ENCODE measurements around the gene ENOX1. TPM values are rescaled to one million over a fixed set of nuclear protein-coding genes. Genes with fewer than 3 reads are reported as not detected.

ENOX1 gene
- total RNA-seq, 1 experiment from 2014 or later: 0.35 TPM

GRCh38 chr13:43725460-43725859 lies 61.3 kb downstream of the ENOX1 start:
- no peaks in the 10 kb centered on the region for H3K36me3 ChIP-seq (ENCODE audit: low read depth)
- BruUV-seq (replicated peaks): no TSS peak
- no peak for DNase-seq
- H4K20me1 ChIP-seq (ENCODE audit: insufficient read depth): no peaks in the 10 kb centered on the region
- CTCF ChIA-PET: no interaction called here
- TF ChIP-seq CTCF (conservative IDR thresholded peaks at IDR 0.05) (no peak), EZH2 (IDR thresholded peaks at IDR 0.05; ENCODE audit: low read depth) (no peak)
- no peaks in the 10 kb centered on the region for H3K4me1 ChIP-seq (replicated peaks; ENCODE audit: insufficient read depth)
- POLR2A ChIA-PET (ENCODE audit: unreplicated experiment): no interaction called here
- H3K27ac ChIP-seq: no peak overlapping the region
- H3K4me3 ChIP-seq: no peak overlapping the region
- intact Hi-C loops (cut with micrococcal nuclease; ENCODE audit: unreplicated experiment): no loop called here
- H3K9me2 ChIP-seq (ENCODE audit: insufficient read depth): no peaks in the 10 kb centered on the region
- no peaks in the 10 kb centered on the region for H3K9me3 ChIP-seq (ENCODE audit: insufficient read depth, low read depth)
- H3K79me2 ChIP-seq (ENCODE audit: low read depth): no peaks in the 10 kb centered on the region
- H3K27me3 ChIP-seq (ENCODE audit: insufficient read depth, low read depth): no peaks in the 10 kb centered on the region
- no peaks in the 10 kb centered on the region for H3F3A ChIP-seq (ENCODE audit: insufficient read depth, low read depth)
- H3K4me2 ChIP-seq: no peak overlapping the region
- no peak overlapping the region for H2AFZ ChIP-seq

GRCh38 chr13:43720780-43721397 lies 65.9 kb downstream of the ENOX1 start:
- Histone ChIP-seq H3K9me2 (ENCODE audit: insufficient read depth) (no peaks in the 10 kb centered on the region), H2AFZ (no peak overlapping the region), H3K4me2 (no peak overlapping the region), H3K27ac (no peak overlapping the region), H3K27me3 (ENCODE audit: insufficient read depth, low read depth) (no peaks in the 10 kb centered on the region), H3K36me3 (ENCODE audit: low read depth) (no peaks in the 10 kb centered on the region), H3K4me3 (no peak overlapping the region), H3F3A (ENCODE audit: insufficient read depth, low read depth) (no peaks in the 10 kb centered on the region), H3K4me1 (replicated peaks; ENCODE audit: insufficient read depth) (no peaks in the 10 kb centered on the region), H3K9me3 (ENCODE audit: insufficient read depth, low read depth) (no peaks in the 10 kb centered on the region), H4K20me1 (ENCODE audit: insufficient read depth) (no peaks in the 10 kb centered on the region), H3K79me2 (ENCODE audit: low read depth) (no peaks in the 10 kb centered on the region)
- POLR2A ChIA-PET (ENCODE audit: unreplicated experiment): interaction anchor here (0.6 kb wide), 1 partner anchor 1151 kb away, joined by 4 read pairs; no protein-coding TSS in a partner anchor
- CTCF ChIA-PET: no interaction called here
- intact Hi-C loops (cut with micrococcal nuclease; ENCODE audit: unreplicated experiment): no loop called here
- DNase-seq: peak in 1 of 2 experiments; percentile 36
- TF ChIP-seq EZH2 (IDR thresholded peaks at IDR 0.05; ENCODE audit: low read depth) (no peak), CTCF (conservative IDR thresholded peaks at IDR 0.05) (no peak)
- BruUV-seq (replicated peaks): no TSS peak

- TF ChIP-seq CTCF (conservative IDR thresholded peaks at IDR 0.05) (no peak), EZH2 (IDR thresholded peaks at IDR 0.05; ENCODE audit: low read depth) (no peak)
- no peaks in the 10 kb centered on the region for H3K9me2 ChIP-seq (ENCODE audit: insufficient read depth)
- no TSS peak for BruUV-seq (replicated peaks)
- H4K20me1 ChIP-seq (ENCODE audit: insufficient read depth): no peaks in the 10 kb centered on the region
- H3K79me2 ChIP-seq (ENCODE audit: low read depth): no peaks in the 10 kb centered on the region
- no peaks in the 10 kb centered on the region for H3K4me1 ChIP-seq (replicated peaks; ENCODE audit: insufficient read depth)
- CTCF ChIA-PET: no interaction called here
- H3K27ac ChIP-seq: no peak overlapping the region
- POLR2A ChIA-PET (ENCODE audit: unreplicated experiment): no interaction called here
- no peak for DNase-seq
- no peaks in the 10 kb centered on the region for H3K9me3 ChIP-seq (ENCODE audit: insufficient read depth, low read depth)
- no peaks in the 10 kb centered on the region for H3K27me3 ChIP-seq (ENCODE audit: insufficient read depth, low read depth)
- H3K4me2 ChIP-seq: no peak overlapping the region
- no peaks in the 10 kb centered on the region for H3K36me3 ChIP-seq (ENCODE audit: low read depth)
- no peaks in the 10 kb centered on the region for H3F3A ChIP-seq (ENCODE audit: insufficient read depth, low read depth)
- intact Hi-C loops (cut with micrococcal nuclease; ENCODE audit: unreplicated experiment): no loop called here
- no peak overlapping the region for H3K4me3 ChIP-seq
- H2AFZ ChIP-seq: no peak overlapping the region
These were observed 88.0 kb downstream of the ENOX1 start for GRCh38 chr13:43698758-43699157.
